HG02938 (cell line): Measurements from ENCODE around the gene NFKBIL1.
"Not testable (repeated sequence)": the region's sequence is repeated elsewhere in the genome, so short reads cannot be mapped to it uniquely, and the experiment has no call there.

Source experiments
- ATAC-seq: cut with Tn5 transposase; IDR thresholded peaks from one replicate; pipeline ENCODE4 v1.9.1; 2021; ENCODE audit warnings: mild to moderate bottlenecking, moderate library complexity; ENCODE audit not compliant: unreplicated experiment

The NFKBIL1 gene

GRCh38 chr6:31534011-31534410, 13.4 kb upstream of the NFKBIL1 start:
- ATAC-seq, result no peak

GRCh38 chr6:31534521-31535040, 12.8 kb upstream of the NFKBIL1 start:
- ATAC-seq, result no peak

- no peak for ATAC-seq
These were observed 11.7 kb upstream of the NFKBIL1 start for GRCh38 chr6:31535538-31536324.

GRCh38 chr6:31538805-31539400, 8.5 kb upstream of the NFKBIL1 start:
- no peak for ATAC-seq

GRCh38 chr6:31540640-31541039, 6.8 kb upstream of the NFKBIL1 start:
- no peak for ATAC-seq

- ATAC-seq, result no peak
These were observed 6.2 kb upstream of the NFKBIL1 start for GRCh38 chr6:31541059-31541657.

- peak; percentile 61 for ATAC-seq
These were observed 5.5 kb upstream of the NFKBIL1 start, which contains the start of gene DDX39B for GRCh38 chr6:31541658-31542521. TSS of gene DDX39B (minus strand) at chr6:31542003. CDS start at chr6:31540532, 1,471 bp downstream.

GRCh38 chr6:31543639-31544038, 3.8 kb upstream of the NFKBIL1 start:
- ATAC-seq, result no peak

- ATAC-seq, result no peak
These were observed 2.7 kb upstream of the NFKBIL1 start for GRCh38 chr6:31544676-31545075.

GRCh38 chr6:31545291-31545690, 2.1 kb upstream of the NFKBIL1 start:
- no peak for ATAC-seq

GRCh38 chr6:31546339-31546957, 960 bp upstream of the NFKBIL1 start, which contains the start of gene ATP6V1G2:
TSS of gene ATP6V1G2 (minus strand) at chr6:31546608. CDS start at chr6:31546559, 49 bp downstream.
- peak; percentile 38 for ATAC-seq

- no peak for ATAC-seq
These were observed 527 bp downstream of the NFKBIL1 start for GRCh38 chr6:31547727-31548543.

GRCh38 chr6:31548544-31548873, 1.1 kb downstream of the NFKBIL1 start:
- no peak for ATAC-seq

GRCh38 chr6:31551371-31551770, 4.0 kb downstream of the NFKBIL1 start:
- ATAC-seq, result not testable (repeated sequence)

GRCh38 chr6:31556307-31556706, 8.9 kb downstream of the NFKBIL1 start:
- ATAC-seq, result no peak

GRCh38 chr6:31557443-31558317, 10.3 kb downstream of the NFKBIL1 start:
- ATAC-seq, result no peak

- no peak for ATAC-seq
These were observed 10.9 kb downstream of the NFKBIL1 start for GRCh38 chr6:31558318-31558625.

GRCh38 chr6:31558631-31559500, 11.5 kb downstream of the NFKBIL1 start:
- ATAC-seq, result no peak
